Skeletal muscle tissue (tissue), 5 donors: ENCODE data around the gene BCL3. TPM values are rescaled to one million over a fixed set of nuclear protein-coding genes. Genes with fewer than 3 reads are reported as not detected.

Experiments
- H3K27ac ChIP-seq: one replicate; pipeline ENCODE4 v1.7.0; 2013; ENCODE audit warnings: mild to moderate bottlenecking, low read depth, low read length, inconsistent platforms
- H3K27me3 ChIP-seq, 3 donors: one replicate each; pipeline ENCODE4 v1.7.0; 2013; ENCODE audit warnings: low read length in 3 of 3; ENCODE audit not compliant: control insufficient read depth in 3 of 3, insufficient read depth in 3 of 3
- H3K36me3 ChIP-seq, 3 donors: one replicate each; pipeline ENCODE4 v1.7.0; 2013; ENCODE audit warnings: low read length in 3 of 3; ENCODE audit not compliant: control insufficient read depth in 3 of 3, insufficient read depth in 3 of 3
- H3K4me1 ChIP-seq, 3 donors: one replicate each; pipeline ENCODE4 v1.7.0; 2013; ENCODE audit warnings: low read length in 3 of 3, mild to moderate bottlenecking in 3 of 3; ENCODE audit not compliant: control insufficient read depth in 3 of 3, insufficient read depth in 3 of 3
- H3K4me3 ChIP-seq, 3 donors: one replicate each; pipeline ENCODE4 v1.7.0; 2013; ENCODE audit warnings: low read length in 3 of 3
- H3K9ac ChIP-seq, 3 donors: one replicate each; pipeline ENCODE4 v1.7.0; 2013; ENCODE audit warnings: low read length in 3 of 3, mild to moderate bottlenecking in 3 of 3, moderate library complexity in 2 of 3, low read depth in 1 of 3
- H3K9me3 ChIP-seq, 3 donors: one replicate each; pipeline ENCODE4 v1.7.0; 2013; ENCODE audit warnings: low read length in 3 of 3; ENCODE audit not compliant: control insufficient read depth in 3 of 3
- small RNA-seq: library from RNA; depleted of rRNA; stranded (forward); fragments of <200 nt; gene quantifications from one replicate; pipeline ENCODE3, GENCODE V24; 2014
- total RNA-seq: library from RNA; depleted of rRNA; stranded (reverse); fragments of >200 nt; gene quantifications from one replicate; pipeline ENCODE4 v1.2.3, GENCODE V29; 2014
- donor health status: Osteomylitis.

BCL3 gene
- total RNA-seq, 1 donor from 2014 or later, result 3.1 TPM

- Histone ChIP-seq H3K27ac (no peak overlapping the region), H3K9ac (peak overlapping the region in 1 of 3 donors; percentile 45), H3K9me3 (no peaks in the 10 kb centered on the region), H3K4me3 (no peak overlapping the region), H3K4me1 (peaks cover 11 to 22% (median 22%) of the 10 kb centered on the region in 3 donors), H3K27me3 (no peaks in the 10 kb centered on the region), H3K36me3 (no peaks in the 10 kb centered on the region)
Measured at GRCh38 chr19:44800461-44800860, 52.0 kb downstream of the BCL3 start.

- Histone ChIP-seq H3K4me1 (peaks cover 11 to 18% (median 17%) of the 10 kb centered on the region in 3 donors), H3K4me3 (no peak overlapping the region), H3K36me3 (no peaks in the 10 kb centered on the region), H3K9me3 (no peaks in the 10 kb centered on the region), H3K27ac (no peak overlapping the region), H3K27me3 (no peaks in the 10 kb centered on the region), H3K9ac (no peak overlapping the region)
Measured at GRCh38 chr19:44803442-44804428, 55.2 kb downstream of the BCL3 start.

DNA sequence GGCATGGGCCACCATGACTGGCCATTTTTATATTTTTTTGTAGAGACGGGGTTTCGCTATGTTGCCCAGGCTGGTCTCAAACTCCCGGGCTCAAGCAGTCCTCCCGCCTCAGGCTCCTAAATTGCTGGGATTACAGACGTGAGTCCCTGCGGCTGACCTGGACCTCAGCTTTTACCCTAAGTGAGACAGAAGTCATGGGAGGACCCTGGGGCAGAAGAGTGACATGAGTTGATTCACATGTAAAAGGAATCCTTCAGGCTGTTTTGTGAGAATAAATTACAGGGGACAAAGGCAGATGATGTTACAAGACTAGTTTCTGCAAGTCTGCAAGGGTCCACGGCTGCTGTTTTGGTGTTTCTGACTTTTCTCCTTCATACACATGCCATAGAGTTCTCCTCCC is 57.8 kb downstream of the BCL3 start:
- peaks cover 0 to 3% (median 1%) of the 10 kb centered on the region in 3 donors for H3K36me3 ChIP-seq
- H3K27ac ChIP-seq, result no peak overlapping the region
- H3K9me3 ChIP-seq, result no peaks in the 10 kb centered on the region
- H3K27me3 ChIP-seq, result no peaks in the 10 kb centered on the region
- no peak overlapping the region for H3K4me3 ChIP-seq
- no peak overlapping the region for H3K9ac ChIP-seq
- peaks cover 19 to 27% (median 25%) of the 10 kb centered on the region in 3 donors for H3K4me1 ChIP-seq

DNA sequence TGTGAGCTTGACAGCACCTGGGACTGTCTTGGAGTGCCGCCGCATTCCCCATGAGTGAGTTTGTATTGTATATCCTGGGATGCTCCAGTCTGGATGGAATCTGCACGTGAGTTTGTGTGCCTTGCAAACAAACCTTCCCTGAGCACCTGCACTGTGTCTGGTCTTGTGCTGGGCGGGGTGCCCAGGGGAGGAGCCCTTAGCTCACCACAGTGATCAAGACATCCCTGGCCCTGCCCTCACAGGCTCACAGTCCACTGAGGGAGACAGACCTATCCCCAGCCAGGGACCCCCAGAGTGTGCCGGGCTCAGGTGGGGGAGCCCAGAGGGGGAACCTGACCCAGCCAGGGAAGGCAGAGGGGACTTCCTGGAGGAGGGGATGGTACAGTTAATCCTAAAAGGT is 58.7 kb downstream of the BCL3 start:
- Histone ChIP-seq H3K9me3 (no peaks in the 10 kb centered on the region), H3K4me1 (peaks cover 19 to 27% (median 25%) of the 10 kb centered on the region in 3 donors), H3K4me3 (no peak overlapping the region), H3K27me3 (no peaks in the 10 kb centered on the region), H3K9ac (no peak overlapping the region), H3K27ac (no peak overlapping the region), H3K36me3 (peaks cover 0 to 4% (median 4%) of the 10 kb centered on the region in 3 donors)

DNA sequence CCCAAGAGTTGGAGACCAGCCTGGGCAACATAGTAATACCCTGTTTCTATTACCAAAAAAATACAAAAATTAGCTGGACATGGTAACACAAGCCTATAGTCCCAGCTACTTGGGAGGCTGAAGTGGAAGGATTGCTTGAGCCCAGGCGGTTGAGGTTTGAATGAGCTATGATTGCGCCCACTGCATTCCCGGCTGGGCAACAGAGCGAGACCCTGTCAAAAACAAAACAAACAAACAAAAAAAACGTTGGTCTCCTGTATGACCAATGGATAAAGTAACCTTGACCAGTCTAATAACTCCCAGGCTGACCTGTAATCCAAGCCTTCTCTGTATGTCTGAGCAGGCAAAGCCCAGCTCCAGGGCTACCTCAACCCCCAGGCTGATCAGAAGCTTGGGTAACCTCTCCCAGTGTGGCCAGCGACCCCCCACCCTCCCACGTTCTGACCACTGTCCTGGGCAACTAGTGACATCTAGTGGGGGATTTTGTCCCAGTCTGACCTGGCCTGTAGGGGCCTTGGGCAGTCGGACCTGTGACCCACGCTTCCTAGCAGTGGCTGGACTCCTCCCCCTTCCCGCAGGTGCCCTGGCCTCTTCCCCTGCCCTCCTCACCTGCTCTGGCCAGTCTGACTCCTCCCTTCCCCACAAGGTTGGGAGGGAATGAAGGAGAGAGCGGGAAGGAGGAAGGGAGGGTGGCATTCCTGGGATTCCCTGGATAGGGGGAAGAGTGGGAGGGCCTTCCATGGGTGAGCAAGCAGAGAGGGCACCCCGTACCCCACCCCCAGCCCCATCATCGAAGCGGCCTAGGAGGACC is 59.3 kb downstream of the BCL3 start:
- Histone ChIP-seq H3K27me3 (no peaks in the 10 kb centered on the region), H3K4me3 (peak overlapping the region in 2 of 3 donors; percentile 59 to 65), H3K9me3 (no peaks in the 10 kb centered on the region), H3K27ac (peak overlapping the region; percentile 70), H3K36me3 (peaks cover 0 to 4% (median 4%) of the 10 kb centered on the region in 3 donors), H3K4me1 (peaks cover 19 to 27% (median 25%) of the 10 kb centered on the region in 3 donors), H3K9ac (peak overlapping the region in 2 of 3 donors; percentile 7 to 77)

DNA sequence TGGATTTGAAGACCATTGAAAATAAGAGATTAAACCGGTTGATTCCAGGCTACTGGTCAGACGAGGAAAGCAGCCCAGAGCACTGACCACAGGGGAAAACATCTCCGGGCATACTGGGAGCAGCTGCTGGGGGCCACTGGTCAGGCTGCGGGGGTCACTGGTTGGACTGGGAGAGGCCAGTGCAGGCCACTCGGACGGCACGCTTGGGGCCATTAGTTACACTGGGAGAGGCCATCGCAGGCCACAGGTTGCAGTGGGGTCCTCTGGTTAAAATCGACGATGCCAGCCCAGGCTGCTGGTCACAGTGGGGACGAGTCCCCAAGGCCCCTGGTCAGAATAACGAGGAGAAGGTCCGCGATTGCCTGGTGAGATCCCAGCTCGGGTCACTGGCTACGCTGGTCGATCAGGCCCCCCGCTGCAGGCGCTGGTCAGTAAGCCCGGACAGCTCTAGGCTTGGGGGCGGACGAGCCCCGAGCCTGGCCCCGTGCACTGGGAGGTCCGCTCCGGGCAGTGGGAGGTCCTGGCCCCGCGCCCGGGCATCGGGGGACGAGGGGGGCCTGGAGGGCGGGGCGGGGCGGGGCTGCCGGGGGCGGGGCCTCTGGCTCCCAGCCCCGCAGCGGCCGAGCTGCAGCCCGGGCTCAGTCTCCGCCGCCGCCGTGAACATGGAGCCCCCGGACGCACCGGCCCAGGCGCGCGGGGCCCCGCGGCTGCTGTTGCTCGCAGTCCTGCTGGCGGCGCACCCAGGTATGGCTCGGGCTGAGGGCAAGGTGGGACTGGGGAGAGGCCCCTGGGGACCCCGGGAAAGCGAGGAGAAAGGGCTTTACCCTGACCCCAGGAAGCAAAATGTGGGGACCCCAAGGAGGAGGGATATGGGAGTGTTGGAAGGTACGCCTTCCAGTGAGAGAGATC is 60.2 kb downstream of the BCL3 start, which contains the start of gene BCAM:
TSS of gene BCAM (plus strand) at position 641 of the 909 bp plus-strand sequence. CDS start at position 663, 22 bp downstream.
- Histone ChIP-seq H3K36me3 (peaks cover 4 to 9% (median 4%) of the 10 kb centered on the region in 3 donors), H3K9me3 (no peaks in the 10 kb centered on the region), H3K27me3 (no peaks in the 10 kb centered on the region), H3K9ac (peak within 1 kb of the TSS; percentile 83 to 93 (median 85)), H3K4me1 (peaks cover 19 to 24% (median 23%) of the 10 kb centered on the region in 3 donors), H3K4me3 (peak within 1 kb of the TSS; percentile 79 to 81 (median 80)), H3K27ac (peak within 1 kb of the TSS; percentile 70)

Small RNA genes lying within 50 kb of the gene (small RNA-seq; reads per million reads assigned to genes)
- gene RF00156 (not detected), gene RF00285 (not detected)

Other genes starting within 250 kb of the BCL3 start
- 5.7 TPM for gene ZNF180, start 248.2 kb upstream of the BCL3 start, total RNA-seq
- not detected for gene CEACAM20, start 219.0 kb upstream of the BCL3 start, total RNA-seq
- not detected for gene IGSF23, start 135.1 kb upstream of the BCL3 start, total RNA-seq
- 15.7 TPM for gene PVR, start 104.8 kb upstream of the BCL3 start, total RNA-seq
- 2.6 TPM for gene CEACAM19, start 77.2 kb upstream of the BCL3 start, total RNA-seq
- 1.0 TPM for gene CEACAM16, start 49.6 kb upstream of the BCL3 start, total RNA-seq
- not detected for gene CBLC, start 29.2 kb downstream of the BCL3 start, total RNA-seq
- 89.8 TPM for gene BCAM, start 60.4 kb downstream of the BCL3 start, total RNA-seq
- gene NECTIN2, start 97.6 kb downstream of the BCL3 start, total RNA-seq, result 31.8 TPM
- gene TOMM40, start 142.5 kb downstream of the BCL3 start, total RNA-seq, result 22.4 TPM
- 93.9 TPM for gene APOE, start 157.1 kb downstream of the BCL3 start, total RNA-seq
- gene APOC1, start 165.9 kb downstream of the BCL3 start, total RNA-seq, result 5.7 TPM
- not detected for gene APOC4, start 193.5 kb downstream of the BCL3 start, total RNA-seq
- not detected for gene APOC2, start 197.3 kb downstream of the BCL3 start, total RNA-seq
- gene CLPTM1, start 206.7 kb downstream of the BCL3 start, total RNA-seq, result 40.7 TPM